NCI-H345 treated with DMSO at 0.1 percent for 48 hours (cell line): ENCODE results near the gene GPR180.
A peak's percentile ranks its signal among the peaks of the same experiment; 100 is the strongest.

Experiments used
- DNase-seq: peaks from one replicate; lab custom pipeline; 2025; ENCODE audit not compliant: unreplicated experiment; lab: John Stamatoyannopoulos, UW

Gene GPR180

DNA sequence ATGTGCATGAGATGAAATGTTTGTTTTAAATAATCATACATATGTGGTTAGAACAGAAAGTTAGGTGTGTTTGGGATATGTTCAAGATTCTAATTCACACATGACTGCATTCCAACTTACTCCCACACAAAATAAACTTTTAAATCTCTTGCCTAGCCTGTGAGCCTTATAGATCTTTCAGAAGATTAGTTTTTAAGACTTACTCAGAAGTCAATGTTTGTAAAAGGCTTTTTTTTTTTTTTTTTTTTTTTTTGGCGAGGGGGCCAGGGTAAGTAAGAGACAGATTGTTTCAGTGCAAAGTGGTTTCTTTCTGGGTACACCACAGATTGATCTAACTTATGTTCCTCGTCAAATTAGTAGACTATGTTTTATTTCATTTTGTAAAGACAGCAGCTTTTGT, 39.1 kb downstream of the GPR180 start:
- no peak for DNase-seq

GRCh38 chr13:94641409-94641941, 39.8 kb downstream of the GPR180 start:
- peak; percentile 83 for DNase-seq

DNA sequence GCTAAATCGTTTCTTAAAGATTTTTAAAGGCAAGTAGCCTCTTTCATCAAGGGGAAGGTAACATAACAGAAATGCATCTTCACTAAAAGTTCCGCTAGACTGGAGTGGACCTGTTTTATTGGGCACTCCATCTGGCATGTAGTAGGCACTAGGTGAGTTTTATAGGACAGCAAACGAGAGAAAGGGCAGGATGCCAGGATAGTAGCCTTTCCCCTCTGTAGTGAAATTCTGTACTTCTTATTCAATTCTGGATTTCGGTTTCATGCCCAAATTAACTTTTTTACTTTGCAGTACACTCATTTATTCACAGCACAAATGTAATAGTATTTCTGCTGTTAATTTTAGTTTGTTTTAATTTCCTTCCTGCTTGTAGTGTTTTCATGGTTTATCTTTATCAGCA, 45.2 kb downstream of the GPR180 start:
- DNase-seq, result no peak

- no peak for DNase-seq
Observed at GRCh38 chr13:94656176-94656575, 54.5 kb downstream of the GPR180 start.

DNA sequence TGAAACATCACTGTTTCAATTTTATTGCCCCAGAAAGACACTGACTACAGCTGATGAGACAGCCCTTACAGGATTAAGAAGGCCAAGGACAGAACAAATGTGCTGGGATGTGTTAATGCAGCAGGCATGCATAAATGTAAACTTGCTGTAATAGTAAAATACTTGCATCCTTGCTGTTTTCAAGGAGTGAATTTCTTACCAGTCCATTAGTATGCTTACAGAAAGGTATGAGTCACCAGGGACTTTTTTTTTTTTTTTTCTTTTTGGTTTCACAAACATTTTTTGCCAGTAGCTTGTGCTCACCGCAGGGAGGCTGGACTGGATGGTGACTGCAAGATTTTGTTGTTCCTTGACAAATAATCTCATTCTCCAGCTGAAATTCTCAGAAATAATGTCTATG, 55.1 kb downstream of the GPR180 start:
- DNase-seq, result no peak

DNA sequence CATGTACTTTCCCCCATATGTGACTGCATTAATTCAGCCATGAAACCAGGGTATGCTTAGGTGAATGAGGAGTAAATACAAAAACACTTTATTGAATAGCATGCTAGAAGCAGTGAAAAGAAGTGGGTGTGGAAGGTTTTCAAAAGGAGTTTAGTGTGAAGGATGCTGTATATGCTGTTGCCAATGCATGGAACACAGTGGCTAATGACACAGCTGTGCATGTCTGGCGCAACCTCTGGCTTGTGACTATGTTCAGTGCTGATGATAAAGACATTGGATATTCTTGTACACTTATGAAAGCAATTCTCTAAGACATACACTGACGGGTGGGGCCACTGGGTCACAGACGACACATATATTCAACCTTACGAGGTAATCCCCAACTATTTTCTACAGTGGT, 55.5 kb downstream of the GPR180 start:
- peak; percentile 10 for DNase-seq

- no peak for DNase-seq
Observed at GRCh38 chr13:94658926-94659597, 57.4 kb downstream of the GPR180 start.

- no peak for DNase-seq
Observed at GRCh38 chr13:94659598-94659946, 57.9 kb downstream of the GPR180 start.

DNA sequence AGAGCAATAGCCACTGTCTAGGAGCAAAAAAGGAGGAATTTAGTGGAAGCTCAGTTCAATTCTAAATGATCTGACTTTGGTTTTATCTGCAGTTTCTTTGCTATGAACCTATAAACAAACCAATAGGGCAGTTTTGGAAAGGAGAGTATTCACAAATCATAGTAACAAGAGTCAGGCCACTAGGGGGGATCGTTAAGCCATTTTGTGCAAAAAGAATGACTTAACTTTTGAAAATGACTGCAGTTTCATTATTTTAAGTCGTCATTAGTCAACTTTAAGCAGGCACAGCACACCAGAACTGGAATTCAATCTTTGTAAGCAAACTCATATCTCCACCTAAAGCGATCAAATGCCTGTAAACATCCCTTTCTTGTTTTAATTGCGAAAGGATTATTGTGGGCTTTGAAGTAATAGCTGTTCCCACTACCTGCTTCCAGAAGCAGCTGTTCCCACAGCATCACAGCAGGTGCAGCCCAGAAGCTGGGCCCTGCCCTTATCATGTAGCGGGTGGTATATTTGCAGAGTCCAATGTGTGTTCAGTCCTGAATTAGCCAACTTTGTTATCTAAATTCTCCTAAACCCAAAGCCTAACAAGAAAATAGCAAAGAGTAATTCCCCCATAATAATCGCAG, 59.2 kb downstream of the GPR180 start:
- DNase-seq, result peak; percentile 58

GRCh38 chr13:94661406-94661805, 59.7 kb downstream of the GPR180 start:
- DNase-seq, result no peak

- no peak for DNase-seq
Observed at GRCh38 chr13:94662274-94662945, 60.8 kb downstream of the GPR180 start.

DNA sequence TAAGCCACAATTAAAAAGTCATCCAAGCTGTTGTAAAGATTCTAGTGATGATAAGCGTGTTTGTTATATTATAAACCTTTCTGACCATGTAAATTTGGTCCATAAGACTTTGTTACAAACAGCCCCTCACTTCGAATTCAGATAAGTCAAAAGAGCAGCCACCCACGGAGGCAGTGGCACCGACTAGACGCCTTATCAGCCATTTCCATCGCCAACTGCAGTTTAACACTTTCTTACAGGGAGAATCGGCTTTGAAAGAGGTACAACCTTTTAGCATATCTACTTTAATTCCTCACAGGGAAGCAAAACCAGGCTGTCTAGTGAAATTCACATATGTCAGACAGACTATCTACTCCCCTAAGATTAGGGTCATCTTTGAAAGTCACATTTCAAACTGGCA, 63.2 kb downstream of the GPR180 start:
- DNase-seq, result no peak

- no peak for DNase-seq
Observed at GRCh38 chr13:94666065-94666464, 64.4 kb downstream of the GPR180 start.

GRCh38 chr13:94667190-94667589, 65.5 kb downstream of the GPR180 start:
- DNase-seq, result no peak

DNA sequence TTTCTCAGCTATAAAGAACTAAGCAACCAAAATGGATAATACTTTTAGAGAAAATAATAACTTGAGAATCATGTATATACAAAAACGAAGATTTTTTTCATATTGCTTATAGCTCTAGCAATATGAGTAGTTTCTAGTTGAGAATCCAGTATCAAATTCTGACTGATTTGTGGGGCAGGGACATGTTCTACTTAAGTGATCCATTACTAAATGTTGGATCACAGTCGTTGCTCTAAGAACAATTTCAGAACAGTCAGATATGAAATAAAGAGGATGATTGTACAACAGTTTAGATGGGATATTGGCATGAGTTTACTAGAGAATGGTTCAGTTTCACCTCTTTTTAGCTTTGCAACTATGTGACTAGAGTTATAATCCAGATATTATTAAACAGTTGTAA, 70.7 kb downstream of the GPR180 start:
- no peak for DNase-seq

GRCh38 chr13:94673851-94674250, 72.2 kb downstream of the GPR180 start:
- DNase-seq, result no peak

- DNase-seq, result peak; percentile 50
Observed at GRCh38 chr13:94674609-94675348, 73.1 kb downstream of the GPR180 start.

- no peak for DNase-seq
Observed at GRCh38 chr13:94677799-94678198, 76.1 kb downstream of the GPR180 start.

GRCh38 chr13:94678845-94679244, 77.2 kb downstream of the GPR180 start:
- no peak for DNase-seq

- DNase-seq, result no peak
Observed at GRCh38 chr13:94679614-94680013, 78.0 kb downstream of the GPR180 start.

DNA sequence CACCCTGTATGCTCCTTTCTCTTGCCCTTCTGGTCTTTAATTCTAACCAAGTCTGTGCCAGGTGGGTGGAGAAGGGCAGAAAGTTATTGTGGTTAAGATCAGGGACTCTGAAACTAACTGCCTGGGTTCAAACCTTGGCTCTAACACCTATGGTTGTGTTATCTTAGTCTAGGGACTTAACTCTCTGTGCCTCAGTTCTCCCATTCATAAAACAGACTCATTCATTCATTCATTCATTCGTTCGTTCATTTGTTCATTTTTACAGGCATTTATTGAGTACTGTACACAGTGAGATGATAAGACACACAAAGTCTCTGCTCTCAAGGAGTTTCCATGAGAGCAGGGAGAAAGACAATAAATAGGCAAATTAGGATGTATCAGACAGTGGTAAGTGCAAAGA, 80.6 kb downstream of the GPR180 start:
- DNase-seq, result no peak

DNA sequence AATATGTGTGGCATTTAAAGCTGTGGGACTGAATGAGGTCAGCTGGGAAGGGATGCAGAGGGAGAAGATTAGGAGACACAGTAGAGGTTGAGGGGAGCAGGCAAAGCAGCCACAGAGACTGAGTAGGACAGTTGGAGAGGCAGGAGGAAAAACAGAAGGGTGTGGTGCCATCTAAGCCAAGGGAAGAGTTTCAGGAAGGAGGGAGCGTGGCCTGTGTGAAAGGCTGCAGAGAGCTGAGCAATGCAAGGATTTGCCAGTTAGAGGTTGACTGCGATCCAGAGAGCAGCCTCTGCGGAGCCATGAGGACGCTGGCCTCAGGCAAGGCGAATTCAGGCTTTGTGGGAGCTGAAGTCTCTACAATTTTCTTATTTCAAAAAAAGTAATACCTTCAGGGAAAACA, 81.8 kb downstream of the GPR180 start:
- DNase-seq, result no peak
